Measurements from ENCODE around the gene NIF3L1.

The NIF3L1 gene, protein sequence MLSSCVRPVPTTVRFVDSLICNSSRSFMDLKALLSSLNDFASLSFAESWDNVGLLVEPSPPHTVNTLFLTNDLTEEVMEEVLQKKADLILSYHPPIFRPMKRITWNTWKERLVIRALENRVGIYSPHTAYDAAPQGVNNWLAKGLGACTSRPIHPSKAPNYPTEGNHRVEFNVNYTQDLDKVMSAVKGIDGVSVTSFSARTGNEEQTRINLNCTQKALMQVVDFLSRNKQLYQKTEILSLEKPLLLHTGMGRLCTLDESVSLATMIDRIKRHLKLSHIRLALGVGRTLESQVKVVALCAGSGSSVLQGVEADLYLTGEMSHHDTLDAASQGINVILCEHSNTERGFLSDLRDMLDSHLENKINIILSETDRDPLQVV

GRCh38 chr2:200888704-200889625, at the start of gene NIF3L1, which contains the start of gene PPIL3:
NIF3L1 (plus strand) TSS chr2:200889371; CDS start chr2:200891944, 2,573 bp downstream.
PPIL3 (minus strand) TSS chr2:200889077; CDS start chr2:200887615, 1,462 bp downstream.
- DNase-seq = peak; percentile 96

DNA sequence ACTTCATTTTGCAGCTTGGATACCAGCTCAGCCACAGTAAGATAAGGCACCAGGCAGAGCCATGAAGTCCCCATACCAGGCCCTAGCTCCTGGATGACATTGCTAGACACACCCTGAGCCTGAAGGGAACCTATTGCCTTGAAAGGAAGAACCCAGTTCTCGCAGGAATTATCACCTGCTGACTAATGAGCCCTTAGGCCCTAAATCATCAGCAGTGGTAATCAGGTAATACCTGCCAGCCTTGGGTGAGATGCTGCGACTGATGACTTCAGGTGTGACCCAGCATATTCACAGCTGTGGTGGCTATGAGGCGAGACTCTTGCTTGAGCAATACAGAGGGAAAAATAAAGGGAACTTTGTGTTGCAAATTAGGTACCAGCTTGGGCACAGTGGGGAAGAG, 49.7 kb upstream of the NIF3L1 start:
- no peak for DNase-seq

- no peak for DNase-seq
Measured at GRCh38 chr2:200843993-200844948, 44.9 kb upstream of the NIF3L1 start.

- no peak for DNase-seq
Measured at GRCh38 chr2:200845194-200845593, 44.0 kb upstream of the NIF3L1 start.

DNA sequence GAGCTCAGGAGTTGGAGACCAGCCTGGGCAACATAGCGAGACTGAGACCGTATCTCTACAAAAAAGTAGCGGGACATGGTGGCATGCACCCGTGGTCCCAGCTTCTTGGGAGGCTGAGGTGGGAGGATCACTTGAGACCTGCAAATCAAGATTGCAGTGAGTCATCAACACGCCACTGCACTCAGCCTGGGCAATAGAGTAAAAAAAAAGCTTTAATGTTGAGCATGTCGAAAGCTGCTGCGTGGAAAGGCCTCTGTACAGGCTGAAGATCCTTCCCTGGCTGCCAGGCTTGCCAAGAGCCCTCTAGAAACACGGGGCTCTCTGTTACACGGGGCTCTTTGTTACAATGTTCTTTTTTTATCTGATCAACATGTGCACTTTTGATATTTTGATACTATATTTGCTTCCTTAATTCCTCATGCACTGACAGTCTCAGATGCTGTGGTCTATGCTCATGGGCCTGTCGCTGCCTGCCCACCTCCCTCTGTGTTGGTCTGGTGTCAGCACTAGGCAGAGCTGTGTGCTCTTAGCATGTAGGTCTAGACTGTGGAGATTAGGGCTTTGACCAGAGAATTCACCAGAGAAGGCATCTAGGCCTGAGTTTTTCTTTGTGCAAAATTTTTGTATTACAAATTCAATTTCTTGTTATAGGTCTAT, 43.4 kb upstream of the NIF3L1 start:
- DNase-seq = no peak

DNA sequence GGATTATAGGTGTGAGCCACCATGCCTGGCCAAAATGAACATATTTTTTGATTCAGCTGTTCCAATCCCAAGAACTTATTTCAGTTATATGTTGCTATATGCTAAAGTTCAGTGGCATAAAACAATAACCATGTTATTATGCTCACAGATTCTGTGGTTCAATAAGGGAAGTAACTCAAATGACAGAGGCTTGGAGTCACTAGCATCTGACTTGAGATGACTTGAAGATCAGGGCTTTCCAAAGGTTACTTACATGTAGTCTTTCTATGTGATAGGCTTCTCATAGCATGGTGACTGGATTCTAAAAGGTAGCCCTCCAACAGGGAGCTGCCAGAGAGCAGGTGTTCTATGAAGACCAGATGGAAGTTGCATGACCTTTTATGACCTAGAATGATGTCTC, 41.9 kb upstream of the NIF3L1 start:
- DNase-seq = no peak

DNA sequence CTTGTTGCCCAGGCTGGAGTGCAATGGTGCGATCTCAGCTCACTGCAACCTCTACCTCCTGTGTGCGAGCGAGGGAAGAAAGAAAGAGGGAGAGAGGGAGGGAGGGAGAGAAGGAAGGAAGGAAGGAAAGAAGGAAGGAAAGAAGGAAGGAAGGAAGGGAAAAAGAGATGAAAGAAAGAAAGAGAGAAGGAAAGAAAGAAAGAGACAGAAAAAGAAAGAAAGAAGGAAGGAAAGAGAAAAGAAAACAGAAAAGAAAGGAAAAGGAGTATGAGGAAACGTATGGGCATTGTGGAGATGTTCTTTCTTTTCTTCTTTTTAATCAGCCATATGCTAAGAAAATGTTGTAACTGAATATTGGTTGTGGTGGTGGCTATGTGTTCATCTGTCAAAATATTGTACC, 41.2 kb upstream of the NIF3L1 start:
- DNase-seq = no peak

- no peak for DNase-seq
Measured at GRCh38 chr2:200850512-200851256, 38.5 kb upstream of the NIF3L1 start.

GRCh38 chr2:200851398-200852248, 37.5 kb upstream of the NIF3L1 start:
- DNase-seq = no peak

- DNase-seq = no peak
Measured at GRCh38 chr2:200852605-200853004, 36.6 kb upstream of the NIF3L1 start.

GRCh38 chr2:200856806-200857205, 32.4 kb upstream of the NIF3L1 start:
- no peak for DNase-seq

- no peak for DNase-seq
Measured at GRCh38 chr2:200860092-200860795, 28.9 kb upstream of the NIF3L1 start.

DNA sequence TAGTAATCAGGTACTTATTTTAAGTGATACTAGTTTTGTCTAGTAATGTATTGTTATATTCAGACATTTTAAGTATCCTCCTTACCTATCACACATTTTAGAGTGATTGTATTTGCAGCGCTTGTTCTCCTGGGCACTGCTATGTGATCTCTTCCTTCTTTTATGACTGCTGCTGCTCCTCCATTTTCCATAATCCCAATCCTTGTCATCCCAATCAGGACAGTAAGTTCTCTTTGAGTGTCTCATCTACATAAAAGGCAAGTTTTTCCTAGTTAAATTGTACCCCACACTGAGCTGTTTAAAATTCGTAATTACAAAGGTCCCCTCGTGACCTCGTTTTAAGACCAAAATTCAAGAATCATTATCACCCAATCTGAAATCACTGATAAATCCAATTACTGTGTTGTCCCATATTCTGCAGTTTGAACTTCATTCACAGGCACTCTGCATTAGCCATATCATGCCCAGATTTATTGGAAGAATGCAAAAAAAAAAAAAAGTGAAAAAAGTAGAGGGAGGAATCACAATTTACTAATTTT, 27.5 kb upstream of the NIF3L1 start:
- DNase-seq = no peak

GRCh38 chr2:200862532-200863000, 26.6 kb upstream of the NIF3L1 start:
- DNase-seq = no peak

GRCh38 chr2:200863782-200864175, 25.4 kb upstream of the NIF3L1 start:
- DNase-seq = no peak

DNA sequence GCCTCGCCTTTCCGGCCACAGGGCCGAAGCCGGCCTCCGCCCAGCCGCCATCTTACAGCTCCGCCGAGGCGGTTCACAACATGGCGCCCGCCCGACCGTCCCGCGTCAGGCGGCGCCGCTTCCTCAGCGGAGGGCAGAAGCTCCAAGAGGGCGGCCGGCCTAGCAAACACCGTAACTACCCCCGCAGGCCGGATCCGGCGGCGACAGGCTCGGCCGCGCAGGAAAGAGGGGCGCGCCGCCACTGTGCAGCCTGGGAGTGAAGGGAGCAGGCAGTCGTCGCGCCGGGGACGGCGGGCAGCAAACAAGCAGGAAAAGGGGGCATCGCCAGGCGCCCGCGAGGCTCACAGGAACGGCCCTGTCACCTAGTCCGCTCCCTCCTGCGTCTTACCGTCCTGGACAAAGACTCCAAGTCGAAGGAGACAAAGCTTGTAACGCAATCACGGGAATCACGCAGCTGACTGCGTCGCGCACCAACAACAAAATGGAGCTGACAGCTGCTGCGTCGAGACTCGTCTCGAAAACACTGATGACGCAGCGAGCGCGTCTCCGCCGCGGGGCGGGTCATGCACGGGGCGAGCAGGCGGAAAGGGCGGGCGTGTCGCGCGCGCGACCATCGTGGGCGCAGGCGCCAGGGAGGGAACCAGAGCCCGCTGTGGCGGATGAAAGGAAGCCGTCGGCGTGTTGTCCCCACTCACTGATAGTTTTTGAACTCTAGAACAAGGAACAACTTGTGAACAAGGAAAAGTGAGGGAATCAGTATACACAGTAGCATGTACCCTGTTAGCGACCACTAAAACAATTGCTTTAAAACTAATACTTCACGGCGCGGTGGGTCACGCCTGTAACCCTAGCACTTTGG, 24.8 kb upstream of the NIF3L1 start, which contains the start of gene CLK1:
Gene CLK1, minus strand, starts transcription at position 483 of the 859 bp plus-strand sequence. CDS start 2,796 bp downstream, outside the sequence.
- peak; percentile 92 for DNase-seq

GRCh38 chr2:200869014-200869413, 20.2 kb upstream of the NIF3L1 start:
- no peak for DNase-seq

GRCh38 chr2:200871151-200871550, 18.0 kb upstream of the NIF3L1 start:
- no peak for DNase-seq
